GM12874 (cell line): ENCODE data around the gene ISG20.

Experiments used
- TF ChIP-seq, protein P1 (sequence below): IDR thresholded peaks from 2 replicates; pipeline ENCODE4 v1.5.1; 2011; ENCODE audit warnings: low read depth, mild to moderate bottlenecking, control low read depth, low read length, moderate library complexity; ENCODE audit not compliant: insufficient read depth

The ISG20 gene

DNA sequence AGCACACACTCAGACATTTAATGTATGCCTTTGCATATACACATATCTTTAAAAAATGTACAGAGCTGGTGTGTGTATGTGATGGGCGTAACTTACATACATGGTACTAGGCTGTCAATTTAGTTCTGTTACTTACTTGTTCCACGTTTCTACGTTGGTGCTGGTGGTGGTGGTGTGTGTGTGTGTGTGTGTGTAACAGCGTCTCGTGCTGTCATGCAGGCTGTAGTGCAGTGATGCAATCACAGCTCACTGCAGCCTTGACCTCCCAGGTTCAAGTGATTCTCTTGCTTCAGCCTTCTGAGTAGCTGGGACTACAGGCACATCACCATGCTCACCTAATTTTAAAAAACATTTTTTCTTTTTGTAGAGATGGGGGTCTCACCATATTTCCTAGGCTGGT, 64.2 kb downstream of the ISG20 start:
- TF ChIP-seq, protein P1, sequence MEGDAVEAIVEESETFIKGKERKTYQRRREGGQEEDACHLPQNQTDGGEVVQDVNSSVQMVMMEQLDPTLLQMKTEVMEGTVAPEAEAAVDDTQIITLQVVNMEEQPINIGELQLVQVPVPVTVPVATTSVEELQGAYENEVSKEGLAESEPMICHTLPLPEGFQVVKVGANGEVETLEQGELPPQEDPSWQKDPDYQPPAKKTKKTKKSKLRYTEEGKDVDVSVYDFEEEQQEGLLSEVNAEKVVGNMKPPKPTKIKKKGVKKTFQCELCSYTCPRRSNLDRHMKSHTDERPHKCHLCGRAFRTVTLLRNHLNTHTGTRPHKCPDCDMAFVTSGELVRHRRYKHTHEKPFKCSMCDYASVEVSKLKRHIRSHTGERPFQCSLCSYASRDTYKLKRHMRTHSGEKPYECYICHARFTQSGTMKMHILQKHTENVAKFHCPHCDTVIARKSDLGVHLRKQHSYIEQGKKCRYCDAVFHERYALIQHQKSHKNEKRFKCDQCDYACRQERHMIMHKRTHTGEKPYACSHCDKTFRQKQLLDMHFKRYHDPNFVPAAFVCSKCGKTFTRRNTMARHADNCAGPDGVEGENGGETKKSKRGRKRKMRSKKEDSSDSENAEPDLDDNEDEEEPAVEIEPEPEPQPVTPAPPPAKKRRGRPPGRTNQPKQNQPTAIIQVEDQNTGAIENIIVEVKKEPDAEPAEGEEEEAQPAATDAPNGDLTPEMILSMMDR: no peak

DNA sequence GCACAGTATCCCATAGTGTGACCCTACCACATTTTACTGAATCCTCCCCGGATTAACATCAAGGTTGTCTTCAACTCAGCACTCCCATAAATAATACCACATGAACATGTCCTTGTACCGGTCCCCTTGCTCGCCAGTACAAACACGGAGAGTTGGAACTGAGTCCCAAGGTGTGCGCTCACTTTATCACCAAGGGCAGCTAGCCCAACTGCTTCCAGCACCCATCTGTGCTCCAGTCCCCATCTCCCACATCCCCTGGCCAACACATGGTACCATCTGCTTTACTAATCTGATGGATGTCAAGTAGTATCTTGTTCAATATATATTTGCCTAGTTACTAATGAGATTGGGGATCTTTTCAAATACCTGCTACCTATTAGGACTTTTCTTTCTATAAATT, 64.7 kb downstream of the ISG20 start:
- TF ChIP-seq, protein P1: no peak

DNA sequence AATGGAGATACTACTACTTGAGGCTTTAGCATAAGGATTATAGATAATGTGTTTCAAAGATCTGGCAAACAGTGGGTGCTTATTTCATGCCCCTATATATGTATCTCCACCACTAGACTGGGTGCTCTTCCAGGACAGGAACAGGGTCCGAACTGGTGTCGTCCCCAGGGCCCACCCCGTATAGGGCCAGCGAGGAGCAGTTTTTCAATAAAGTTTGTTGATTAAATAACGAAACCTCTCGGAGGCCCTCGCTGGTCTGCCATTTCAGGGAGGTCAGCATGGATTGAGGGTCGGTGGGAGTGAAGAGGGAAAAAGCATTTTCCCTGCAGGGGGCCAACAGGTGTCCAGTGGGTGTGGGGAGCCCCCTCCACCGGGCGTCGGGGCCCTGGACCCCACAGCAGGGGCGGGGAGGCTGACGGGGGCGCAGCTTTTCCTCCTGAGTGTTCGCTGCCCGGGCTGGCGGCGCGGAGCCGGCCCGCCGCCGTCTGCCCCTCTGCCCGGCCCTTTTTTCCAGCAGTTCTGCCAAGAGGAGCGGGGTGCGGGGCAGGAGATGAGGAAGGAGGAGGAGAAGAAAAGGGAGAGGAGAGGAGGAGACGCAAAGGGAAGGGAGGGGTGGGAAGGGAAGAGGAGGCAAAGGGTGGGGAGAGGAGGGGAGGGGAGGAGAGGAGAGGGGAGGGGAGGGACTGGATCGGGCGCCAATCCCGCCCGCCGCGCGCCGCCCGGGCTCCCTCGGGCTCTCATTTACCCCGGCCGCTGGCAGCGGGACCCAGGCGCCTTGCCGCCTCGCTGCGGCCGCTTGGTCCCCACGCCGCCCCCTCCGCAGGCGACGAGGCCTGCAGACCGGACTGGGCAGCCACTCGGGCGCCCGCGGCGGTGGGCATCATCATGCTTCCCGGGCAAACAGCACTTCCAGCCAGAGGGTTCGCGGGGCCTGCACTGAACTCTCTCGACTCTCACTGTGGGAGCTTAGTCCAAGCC, 66.3 kb downstream of the ISG20 start:
- TF ChIP-seq, protein P1: no peak

DNA sequence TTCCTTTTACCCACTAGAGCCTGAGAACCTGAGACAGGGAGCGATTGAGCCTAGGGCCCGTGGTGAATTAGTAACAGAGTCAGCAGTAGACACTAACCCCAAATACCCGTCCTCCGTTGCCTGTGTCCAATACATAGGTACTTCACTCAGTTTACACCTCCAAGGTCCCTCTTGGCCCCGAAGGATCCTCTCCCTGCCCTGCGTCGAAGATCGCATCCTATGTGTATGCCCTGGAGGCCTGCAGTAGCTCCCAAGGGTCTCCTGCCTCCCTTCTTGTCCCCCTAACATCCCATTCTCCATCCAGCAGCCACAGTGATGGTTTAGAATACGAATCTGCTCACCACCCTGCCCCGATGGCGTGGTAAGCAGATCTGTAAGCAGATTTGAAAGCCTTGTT, 67.0 kb downstream of the ISG20 start:
- TF ChIP-seq, protein P1: no peak
